OCI-LY1 (cell line): Measurements from ENCODE around the gene GPR17.

Experiments used
- EZH2 ChIP-seq: fragments of 200-600 bp; sonication (generic), shearing (Covaris generic); IDR thresholded peaks from 2 replicates; pipeline ENCODE4 v1.8.0; 2017; ENCODE audit warnings: borderline replicate concordance, mixed run types, mild to moderate bottlenecking, antibody characterized with exemption, low read length, moderate library complexity, mixed read lengths
- TF ChIP-seq, protein P1 (sequence below): fragments of 200-600 bp; sonication (generic), shearing (Covaris generic); IDR thresholded peaks from 2 replicates; pipeline ENCODE4 v1.5.1; 2017; ENCODE audit warnings: mild to moderate bottlenecking, antibody characterized with exemption, low read length, moderate library complexity, mixed read lengths

DNA sequence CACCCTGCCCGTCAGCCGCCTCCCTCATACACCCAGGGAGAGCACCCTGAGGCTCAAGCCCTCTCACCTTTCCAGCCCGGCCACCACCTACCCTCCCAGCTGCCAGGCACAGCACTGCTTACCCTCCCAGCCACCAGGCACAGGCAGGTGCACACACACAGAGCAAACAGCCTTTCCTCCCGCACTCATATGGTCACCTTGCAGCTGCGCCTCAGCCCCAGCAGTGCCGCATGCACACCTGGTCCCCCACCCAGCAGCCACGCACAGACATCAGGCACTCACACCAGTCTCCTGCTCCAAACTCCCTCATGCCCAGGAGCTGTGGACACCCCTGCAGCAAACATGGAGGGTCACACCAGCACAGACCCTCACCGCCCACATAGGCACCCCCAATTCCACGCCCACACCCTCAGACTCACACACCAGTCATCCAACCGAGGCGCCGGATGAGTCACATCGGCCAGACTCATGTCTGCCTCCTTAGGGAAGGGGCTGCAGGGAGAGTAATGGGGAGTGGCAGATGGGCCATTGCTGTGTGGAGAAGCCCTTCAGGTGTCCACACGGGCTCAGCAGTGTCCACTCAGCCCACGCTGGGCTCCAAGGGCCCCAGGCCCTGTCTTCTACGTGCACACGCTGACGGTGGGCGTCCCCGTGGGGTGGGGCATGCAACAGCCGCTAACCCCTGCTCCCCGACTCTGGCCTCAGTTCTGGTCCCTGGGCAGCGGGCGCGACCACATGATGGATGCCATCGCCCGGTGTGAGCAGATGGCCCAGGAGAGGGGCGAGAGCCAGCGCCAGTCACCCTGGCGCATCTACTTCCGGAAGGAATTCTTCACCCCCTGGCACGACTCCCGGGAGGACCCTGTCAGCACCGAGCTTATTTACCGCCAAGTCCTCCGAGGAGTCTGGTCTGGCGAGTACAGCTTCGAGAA is 22.3 kb upstream of the GPR17 start:
- TF ChIP-seq EZH2: no peak
- TF ChIP-seq, protein P1, sequence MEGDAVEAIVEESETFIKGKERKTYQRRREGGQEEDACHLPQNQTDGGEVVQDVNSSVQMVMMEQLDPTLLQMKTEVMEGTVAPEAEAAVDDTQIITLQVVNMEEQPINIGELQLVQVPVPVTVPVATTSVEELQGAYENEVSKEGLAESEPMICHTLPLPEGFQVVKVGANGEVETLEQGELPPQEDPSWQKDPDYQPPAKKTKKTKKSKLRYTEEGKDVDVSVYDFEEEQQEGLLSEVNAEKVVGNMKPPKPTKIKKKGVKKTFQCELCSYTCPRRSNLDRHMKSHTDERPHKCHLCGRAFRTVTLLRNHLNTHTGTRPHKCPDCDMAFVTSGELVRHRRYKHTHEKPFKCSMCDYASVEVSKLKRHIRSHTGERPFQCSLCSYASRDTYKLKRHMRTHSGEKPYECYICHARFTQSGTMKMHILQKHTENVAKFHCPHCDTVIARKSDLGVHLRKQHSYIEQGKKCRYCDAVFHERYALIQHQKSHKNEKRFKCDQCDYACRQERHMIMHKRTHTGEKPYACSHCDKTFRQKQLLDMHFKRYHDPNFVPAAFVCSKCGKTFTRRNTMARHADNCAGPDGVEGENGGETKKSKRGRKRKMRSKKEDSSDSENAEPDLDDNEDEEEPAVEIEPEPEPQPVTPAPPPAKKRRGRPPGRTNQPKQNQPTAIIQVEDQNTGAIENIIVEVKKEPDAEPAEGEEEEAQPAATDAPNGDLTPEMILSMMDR: no peak
